Small intestine (tissue), 7 donors: Measurements from ENCODE around the gene CCDC6. TPM values are rescaled to one million over a fixed set of nuclear protein-coding genes. Genes with fewer than 3 reads are reported as not detected.

ENCODE experiments used
- DNase-seq, 2 donors: peaks; one replicate each; pipeline versions ENCODE4 v3.0.0 to v3.0.0-alpha.2; 2013
- FAIRE-seq: peaks from 2 replicates; lab custom pipeline; 2012; peaks lifted over from hg19 to GRCh38; lab: Jason Lieb, UNC
- H3K27ac ChIP-seq, 3 donors: one replicate each; pipeline ENCODE4 v1.5.1; 2013; ENCODE audit warnings: low read length in 2 of 3, mild to moderate bottlenecking in 2 of 3, control low read depth in 1 of 3, inconsistent platforms in 1 of 3, low read depth in 1 of 3, moderate library complexity in 1 of 3
- H3K27me3 ChIP-seq, 3 donors: one replicate each; pipeline ENCODE4 v1.6.1; 2013; ENCODE audit warnings: low read length in 3 of 3, inconsistent platforms in 1 of 3; ENCODE audit not compliant: control insufficient read depth in 3 of 3, insufficient read depth in 3 of 3
- H3K36me3 ChIP-seq, 3 donors: one replicate each; pipeline ENCODE4 v1.6.1; 2013; ENCODE audit warnings: low read length in 3 of 3, inconsistent platforms in 1 of 3, low read depth in 1 of 3, mild to moderate bottlenecking in 1 of 3, moderate library complexity in 1 of 3; ENCODE audit not compliant: control insufficient read depth in 3 of 3, insufficient read depth in 2 of 3
- H3K4me1 ChIP-seq, 3 donors: one replicate each; pipeline ENCODE4 v1.6.1; 2013; ENCODE audit warnings: low read length in 2 of 3, inconsistent platforms in 1 of 3, low read depth in 1 of 3, mild to moderate bottlenecking in 1 of 3, moderate library complexity in 1 of 3; ENCODE audit not compliant: control insufficient read depth in 3 of 3, insufficient read depth in 2 of 3
- H3K4me3 ChIP-seq, 3 donors: one replicate each; pipeline ENCODE4 v1.5.1; 2013; ENCODE audit warnings: low read length in 3 of 3, control low read depth in 1 of 3, inconsistent platforms in 1 of 3, low read depth in 1 of 3, mild to moderate bottlenecking in 1 of 3, moderate library complexity in 1 of 3
- H3K9me3 ChIP-seq, 2 donors: one replicate each; pipeline ENCODE4 v1.6.1; 2013; ENCODE audit warnings: low read depth in 1 of 2, low read length in 1 of 2; ENCODE audit not compliant: control insufficient read depth in 2 of 2, insufficient read depth in 1 of 2
- WGBS, 3 donors: extraction: QIAGEN DNeasy Blood & Tissue Kit; methylation state at CpG; one replicate each; pipeline ENCODE4 v1.1.7; 2013; 5-methylcytosine and 5-hydroxymethylcytosine counted together
- polyA plus RNA-seq, 4 donors: library from polyadenylated mRNA; stranded (reverse) in 3 of 4; unstranded in 1 of 4; fragments of 200-250 nt in 3 of 4; fragments of 120-200 nt in 1 of 4; gene quantifications; one replicate each; pipeline versions ENCODE4 v1.2.1 to v1.2.3, GENCODE V29; 2013
- donor health status: healthy with polysubstance abuse.
- donor health status: control.
- donor health status: control.
- donor health status: Bipolar disorder and iron deficiency.
- donor health status: healthy.

Gene CCDC6
- polyA plus RNA-seq, 4 donors = 16.5 to 44.4 (median 24.7) TPM

GRCh38 chr10:59823751-59824150 is 82.6 kb downstream of the CCDC6 start:
- Histone ChIP-seq H3K36me3 (peaks cover 0 to 9% (median 4%) of the 10 kb centered on the region in 3 donors), H3K4me1 (no peaks in the 10 kb centered on the region), H3K9me3 (no peaks in the 10 kb centered on the region), H3K27ac (no peak overlapping the region), H3K27me3 (no peaks in the 10 kb centered on the region), H3K4me3 (no peak overlapping the region)
- DNase-seq (no peak), FAIRE-seq (no peak)

GRCh38 chr10:59823111-59823510 is 83.2 kb downstream of the CCDC6 start:
- DNase-seq = no peak
- Histone ChIP-seq H3K27me3 (no peaks in the 10 kb centered on the region), H3K9me3 (no peaks in the 10 kb centered on the region), H3K4me1 (no peaks in the 10 kb centered on the region), H3K4me3 (no peak overlapping the region), H3K27ac (no peak overlapping the region), H3K36me3 (peaks cover 0 to 14% (median 2%) of the 10 kb centered on the region in 3 donors)
- 93 to 97% (median 96%) methylated on average over 6 of the region's 6 CpGs for WGBS, 3 donors
- no peak for FAIRE-seq

- 81 to 92% (median 92%) methylated on average over 5 of the region's 5 CpGs for WGBS, 3 donors
- no peak for FAIRE-seq
- no peaks in the 10 kb centered on the region for H3K4me1 ChIP-seq
- DNase-seq = no peak
- no peak overlapping the region for H3K27ac ChIP-seq
- H3K27me3 ChIP-seq = no peaks in the 10 kb centered on the region
- no peak overlapping the region for H3K4me3 ChIP-seq
- no peaks in the 10 kb centered on the region for H3K9me3 ChIP-seq
- peaks cover 0 to 18% (median 6%) of the 10 kb centered on the region in 3 donors for H3K36me3 ChIP-seq
Measured at GRCh38 chr10:59820471-59820870, 85.9 kb downstream of the CCDC6 start.

GRCh38 chr10:59819683-59820082 is 86.7 kb downstream of the CCDC6 start:
- FAIRE-seq (no peak), DNase-seq (no peak)
- Histone ChIP-seq H3K4me1 (no peaks in the 10 kb centered on the region), H3K9me3 (no peaks in the 10 kb centered on the region), H3K27me3 (no peaks in the 10 kb centered on the region), H3K27ac (no peak overlapping the region), H3K4me3 (no peak overlapping the region), H3K36me3 (peaks cover 0 to 18% (median 6%) of the 10 kb centered on the region in 3 donors)
- 90 to 98% (median 94%) methylated on average over 2 of the region's 2 CpGs for WGBS, 3 donors

- Histone ChIP-seq H3K9me3 (no peaks in the 10 kb centered on the region), H3K4me1 (no peaks in the 10 kb centered on the region), H3K27me3 (no peaks in the 10 kb centered on the region), H3K4me3 (no peak overlapping the region), H3K27ac (no peak overlapping the region), H3K36me3 (peaks cover 0 to 18% (median 6%) of the 10 kb centered on the region in 3 donors)
- FAIRE-seq (no peak), DNase-seq (no peak)
- WGBS, 3 donors = 79 to 94% (median 88%) methylated on average over 1 of the region's 1 CpG
Measured at GRCh38 chr10:59819265-59819664, 87.1 kb downstream of the CCDC6 start.

- Histone ChIP-seq H3K4me1 (no peaks in the 10 kb centered on the region), H3K36me3 (peaks cover 0 to 14% (median 4%) of the 10 kb centered on the region in 3 donors), H3K9me3 (no peaks in the 10 kb centered on the region), H3K27ac (no peak overlapping the region), H3K27me3 (no peaks in the 10 kb centered on the region), H3K4me3 (no peak overlapping the region)
- FAIRE-seq (no peak), DNase-seq (no peak)
- WGBS, 3 donors = 88 to 96% (median 90%) methylated on average over 6 of the region's 6 CpGs
Measured at GRCh38 chr10:59817773-59818172, 88.6 kb downstream of the CCDC6 start.

GRCh38 chr10:59814878-59815277 is 91.5 kb downstream of the CCDC6 start:
- Histone ChIP-seq H3K36me3 (peaks cover 1 to 22% (median 18%) of the 10 kb centered on the region in 3 donors), H3K4me1 (no peaks in the 10 kb centered on the region), H3K9me3 (no peaks in the 10 kb centered on the region), H3K27me3 (no peaks in the 10 kb centered on the region), H3K4me3 (no peak overlapping the region), H3K27ac (no peak overlapping the region)
- FAIRE-seq = no peak
- 66 to 90% (median 78%) methylated on average over 3 of the region's 3 CpGs for WGBS, 3 donors
- no peak for DNase-seq

- 92 to 94% (median 93%) methylated on average over 7 of the region's 7 CpGs for WGBS, 3 donors
- H3K27ac ChIP-seq = no peak overlapping the region
- H3K9me3 ChIP-seq = no peaks in the 10 kb centered on the region
- no peaks in the 10 kb centered on the region for H3K27me3 ChIP-seq
- no peak for FAIRE-seq
- H3K4me3 ChIP-seq = no peak overlapping the region
- H3K36me3 ChIP-seq = peaks cover 3 to 22% (median 17%) of the 10 kb centered on the region in 3 donors
- no peak for DNase-seq
- H3K4me1 ChIP-seq = no peaks in the 10 kb centered on the region
Measured at GRCh38 chr10:59812519-59813122, 93.7 kb downstream of the CCDC6 start.

GRCh38 chr10:59809644-59809974 is 96.7 kb downstream of the CCDC6 start:
- Histone ChIP-seq H3K27ac (no peak overlapping the region), H3K9me3 (no peaks in the 10 kb centered on the region), H3K4me3 (no peak overlapping the region), H3K27me3 (no peaks in the 10 kb centered on the region), H3K4me1 (no peaks in the 10 kb centered on the region), H3K36me3 (peaks cover 10 to 34% (median 27%) of the 10 kb centered on the region in 3 donors)
- DNase-seq (no peak), FAIRE-seq (no peak)
- 97 to 98% (median 97%) methylated on average over 2 of the region's 2 CpGs for WGBS, 3 donors
